Measurements from ENCODE around the gene TBCCD1. TPM values are rescaled to one million over a fixed set of nuclear protein-coding genes. Genes with fewer than 3 reads are reported as not detected.

TBCCD1 gene
- total and polyA plus RNA-seq, 2 of the 8 experiments (the other 6 are each of a cell fraction or from before 2014, with no cell fraction given): 11.3 to 13.9 TPM

DNA sequence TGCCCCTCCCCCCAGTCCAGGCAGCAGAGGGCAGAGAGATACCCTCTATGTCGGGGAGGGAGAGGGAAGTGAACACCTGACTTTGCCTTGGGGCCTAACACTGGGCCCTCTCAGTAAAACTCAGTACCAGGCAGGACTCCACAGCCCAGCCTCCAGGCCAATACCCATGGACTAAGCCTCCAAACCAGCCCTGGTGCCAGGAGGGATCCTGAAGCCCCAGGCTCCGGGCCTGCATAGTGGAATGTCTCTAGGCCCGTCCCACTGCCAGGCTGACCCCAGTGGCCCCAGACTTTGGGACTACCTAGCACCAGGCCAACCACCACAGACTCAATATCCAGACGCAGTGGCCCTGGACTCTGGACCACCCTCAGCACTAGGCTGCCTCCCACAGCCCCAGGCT, 69.5 kb downstream of the TBCCD1 start:
- Histone ChIP-seq H3K4ac (replicated peaks; ENCODE audit: insufficient read length, low read depth, low read length) (no peak overlapping the region), H4K91ac (replicated peaks; ENCODE audit: insufficient read length, low read length) (no peak overlapping the region), H3K36me3 (ENCODE audit: control insufficient read depth in 2 of 4, insufficient read depth in 4 of 4, low read length in 3 of 4) (no peaks in the 10 kb centered on the region), H2BK5ac (ENCODE audit: low read depth, low read length) (no peak overlapping the region), H2BK120ac (replicated peaks; ENCODE audit: low read depth, low read length) (no peak overlapping the region), H4K5ac (ENCODE audit: insufficient read length, low read depth, low read length) (no peak overlapping the region), H3K9ac (replicated peaks in 1 of 4; ENCODE audit: extremely low read depth in 1 of 4, low read depth in 3 of 4, low read length in 3 of 4) (no peak overlapping the region), H3K27me3 (replicated peaks in 1 of 4; ENCODE audit: control insufficient read depth in 3 of 4, extremely low read depth in 1 of 4, insufficient read depth in 3 of 4, low read length in 3 of 4) (no peaks in the 10 kb centered on the region), H3K4me1 (replicated peaks in 1 of 4; ENCODE audit: control insufficient read depth in 3 of 4, insufficient read depth in 4 of 4, low read length in 3 of 4) (peaks cover 0 to 2% (median 2%) of the 10 kb centered on the region in 4 experiments; a peak in 2 of 7 replicates), H3K79me2 (ENCODE audit: control insufficient read depth in 1 of 2, insufficient read depth in 2 of 2, low read length in 2 of 2) (no peaks in the 10 kb centered on the region), H4K8ac (ENCODE audit: extremely low read depth, insufficient read depth, low read length) (no peak overlapping the region; the same call in 1 of the 2 replicates), H3K14ac (ENCODE audit: insufficient read length) (no peak overlapping the region), H2BK15ac (ENCODE audit: low read length) (no peak overlapping the region), H3K56ac (replicated peaks; ENCODE audit: insufficient read length, low read depth, low read length) (no peak overlapping the region), H3K79me1 (ENCODE audit: low read depth, low read length) (no peaks in the 10 kb centered on the region), H4K20me1 (replicated peaks in 1 of 2; ENCODE audit: control insufficient read depth in 1 of 2, insufficient read depth in 2 of 2, low read length in 2 of 2) (no peaks in the 10 kb centered on the region), H2BK20ac (ENCODE audit: low read length) (no peak overlapping the region), H3K23ac (ENCODE audit: insufficient read length) (no peak overlapping the region), H3K18ac (ENCODE audit: extremely low read depth, low read length) (no peak overlapping the region), H2AK5ac (ENCODE audit: low read depth, low read length) (no peak overlapping the region), H3K9me3 (ENCODE audit: insufficient read depth in 2 of 2, low read depth in 1 of 2, low read length in 1 of 2) (no peaks in the 10 kb centered on the region), H2BK12ac (ENCODE audit: low read depth, low read length) (no peak overlapping the region), H3K23me2 (ENCODE audit: low read depth, low read length) (no peaks in the 10 kb centered on the region), H3K4me2 (ENCODE audit: insufficient read depth in 1 of 2, low read depth in 2 of 2, low read length in 2 of 2) (no peak overlapping the region), H3K4me3 (ENCODE audit: extremely low read depth in 1 of 4, insufficient read depth in 2 of 4, low read depth in 3 of 4, low read length in 4 of 4) (no peak overlapping the region), H2AFZ (ENCODE audit: low read length) (no peak overlapping the region), H3K27ac (ENCODE audit: low read depth, low read length) (no peak overlapping the region)
- ChIA-PET CTCF (ENCODE audit: partially characterized antibody) (interaction anchor here (1.5 kb wide), 1 partner anchor 42 kb away, joined by 6 read pairs; no protein-coding TSS in a partner anchor), POLR2A (ENCODE audit: partially characterized antibody) (no interaction called here)
- FAIRE-seq (no peak), DNase-seq (ENCODE audit: low read depth in 1 of 2, low spot score in 2 of 2) (peak in 1 of 2 experiments; percentile 30)
- TF ChIP-seq SP2 (IDR thresholded peaks at IDR 0.05; ENCODE audit: low read length) (no peak), SIRT6 (IDR thresholded peaks at IDR 0.05; ENCODE audit: low read length) (no peak), CBX8 (IDR thresholded peaks at IDR 0.05; ENCODE audit: borderline replicate concordance, low read depth, low read length) (no peak), POLR2A (IDR thresholded peaks at IDR 0.05; ENCODE audit: control extremely low read depth in 1 of 2, low read depth in 2 of 2, low read length in 2 of 2) (no peak)
- TF ChIP-seq, protein P1, sequence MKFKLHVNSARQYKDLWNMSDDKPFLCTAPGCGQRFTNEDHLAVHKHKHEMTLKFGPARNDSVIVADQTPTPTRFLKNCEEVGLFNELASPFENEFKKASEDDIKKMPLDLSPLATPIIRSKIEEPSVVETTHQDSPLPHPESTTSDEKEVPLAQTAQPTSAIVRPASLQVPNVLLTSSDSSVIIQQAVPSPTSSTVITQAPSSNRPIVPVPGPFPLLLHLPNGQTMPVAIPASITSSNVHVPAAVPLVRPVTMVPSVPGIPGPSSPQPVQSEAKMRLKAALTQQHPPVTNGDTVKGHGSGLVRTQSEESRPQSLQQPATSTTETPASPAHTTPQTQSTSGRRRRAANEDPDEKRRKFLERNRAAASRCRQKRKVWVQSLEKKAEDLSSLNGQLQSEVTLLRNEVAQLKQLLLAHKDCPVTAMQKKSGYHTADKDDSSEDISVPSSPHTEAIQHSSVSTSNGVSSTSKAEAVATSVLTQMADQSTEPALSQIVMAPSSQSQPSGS (IDR thresholded peaks at IDR 0.05; ENCODE audit: low read length): no peak
- WGBS, 2 experiments (ENCODE audit: extremely low coverage in 1 of 2, insufficient coverage in 1 of 2, insufficient read length in 1 of 2, insufficient replicate concordance in 2 of 2, low coverage in 1 of 2, low lambda C conversion rate in 2 of 2, missing lambda C conversion rate in 1 of 2): 79% methylated on average over 4 of the region's 4 CpGs; no CpG with 5 or more reads in 1 of the 2 experiments
